DMS114 treated with DMSO at 0.1 percent for 48 hours (cell line): ENCODE measurements around the gene ACTN2.
"Not testable (repeated sequence)": the region's sequence is repeated elsewhere in the genome, so short reads cannot be mapped to it uniquely, and the experiment has no call there.

Source experiments
- DNase-seq: peaks from one replicate; lab custom pipeline; 2025; ENCODE audit not compliant: unreplicated experiment; lab: John Stamatoyannopoulos, UW

ACTN2 gene

DNA sequence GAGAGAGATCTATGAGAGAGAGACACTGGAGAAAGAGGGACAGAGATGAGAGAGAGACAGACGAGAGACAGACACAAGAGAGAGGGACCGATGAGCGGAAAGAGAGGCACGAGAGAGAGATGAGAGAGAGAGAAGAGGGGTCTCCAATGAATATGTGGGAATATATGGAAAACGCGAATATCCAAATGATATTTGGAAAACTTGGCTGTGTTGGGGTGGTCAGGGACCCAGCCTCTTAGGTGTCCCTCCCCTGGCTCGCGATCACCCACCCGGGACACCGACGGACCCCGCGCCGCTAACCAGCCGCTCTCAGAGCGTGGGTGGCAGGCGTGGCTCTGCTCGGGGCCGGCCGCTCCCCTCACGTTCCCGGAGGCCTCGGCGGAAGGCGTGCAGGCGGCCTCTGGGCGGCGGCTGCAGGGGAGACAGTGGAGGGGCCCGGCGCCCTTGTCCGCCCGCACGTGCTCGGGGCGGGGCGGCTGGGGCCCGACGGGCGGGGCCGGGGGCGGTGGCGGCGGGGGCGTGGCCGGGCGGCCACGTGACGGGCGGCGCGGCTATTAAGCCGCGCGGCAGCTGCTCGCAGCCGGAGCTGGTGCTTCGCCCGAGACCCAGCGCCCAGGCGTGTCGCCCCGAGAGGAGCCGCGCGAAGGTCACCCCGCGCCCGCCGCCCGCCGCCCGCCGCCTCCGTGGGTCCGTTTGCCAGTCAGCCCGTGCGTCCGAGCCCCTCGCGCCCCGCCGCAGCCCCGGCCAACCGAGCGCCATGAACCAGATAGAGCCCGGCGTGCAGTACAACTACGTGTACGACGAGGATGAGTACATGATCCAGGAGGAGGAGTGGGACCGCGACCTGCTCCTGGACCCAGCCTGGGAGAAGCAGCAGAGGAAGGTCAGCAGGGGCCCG lies at the start of gene ACTN2:
Gene ACTN2 (plus strand): TSS at position 583 of the 898 bp plus-strand sequence. CDS start 175 bp downstream, at position 758.
- DNase-seq: no peak

DNA sequence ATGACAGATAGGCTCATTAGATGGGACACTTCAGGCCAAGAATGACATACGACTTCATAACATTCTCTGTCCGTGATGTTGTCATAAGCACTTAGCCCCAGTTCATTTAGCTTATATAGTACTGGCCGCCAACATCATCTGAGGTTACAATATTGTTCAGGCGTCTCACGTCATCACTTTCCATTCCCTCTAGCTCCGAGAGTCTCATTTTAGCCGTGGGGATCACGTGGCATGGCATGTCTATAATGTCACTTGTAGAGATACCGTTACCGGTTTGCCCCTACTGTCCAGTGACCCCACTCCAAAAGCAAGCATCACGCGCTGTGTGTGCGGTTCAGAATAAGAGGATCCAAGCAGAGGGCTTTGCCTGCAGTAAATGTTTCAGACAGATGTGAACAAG lies 47.4 kb upstream of the ACTN2 start:
- no peak for DNase-seq

DNA sequence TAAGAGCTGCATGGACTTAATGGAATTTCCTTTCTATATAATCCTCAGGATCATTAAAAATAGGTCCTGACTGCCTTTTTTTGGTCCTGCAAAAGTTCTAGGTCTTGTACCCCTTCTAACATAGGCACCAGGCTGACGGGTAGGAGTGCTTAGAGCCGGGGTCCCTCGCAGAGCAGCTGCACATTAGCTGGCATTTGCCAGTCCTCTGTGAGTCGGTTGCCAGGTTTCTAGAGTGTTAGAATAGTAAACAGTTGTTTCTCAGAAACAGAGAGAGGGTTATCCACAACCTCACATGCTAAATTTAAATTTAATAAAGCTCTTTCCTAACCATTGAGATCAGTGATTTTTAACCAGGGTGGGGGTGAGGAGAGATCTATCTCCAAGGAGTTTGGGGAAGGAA lies 46.6 kb upstream of the ACTN2 start:
- no peak for DNase-seq

DNA sequence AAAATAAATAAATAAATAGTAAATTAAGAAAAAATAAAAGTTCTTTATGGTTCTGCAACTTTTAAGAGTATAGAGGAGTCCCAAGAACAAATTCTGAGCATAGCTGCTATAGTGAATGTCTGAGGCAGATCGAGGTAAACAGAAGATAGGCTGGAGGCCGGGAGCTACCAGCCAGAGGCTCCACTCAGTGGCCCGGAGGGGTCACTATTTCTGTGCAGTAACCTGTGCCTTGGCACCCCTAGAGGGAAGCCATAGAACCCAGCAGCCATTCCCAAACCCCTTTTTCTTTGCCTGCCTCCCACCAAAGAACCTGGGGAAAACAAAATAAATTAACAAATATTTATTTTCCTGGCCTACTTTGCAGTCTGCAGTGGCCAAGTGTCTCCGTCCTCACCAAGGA lies 43.5 kb upstream of the ACTN2 start:
- no peak for DNase-seq

DNA sequence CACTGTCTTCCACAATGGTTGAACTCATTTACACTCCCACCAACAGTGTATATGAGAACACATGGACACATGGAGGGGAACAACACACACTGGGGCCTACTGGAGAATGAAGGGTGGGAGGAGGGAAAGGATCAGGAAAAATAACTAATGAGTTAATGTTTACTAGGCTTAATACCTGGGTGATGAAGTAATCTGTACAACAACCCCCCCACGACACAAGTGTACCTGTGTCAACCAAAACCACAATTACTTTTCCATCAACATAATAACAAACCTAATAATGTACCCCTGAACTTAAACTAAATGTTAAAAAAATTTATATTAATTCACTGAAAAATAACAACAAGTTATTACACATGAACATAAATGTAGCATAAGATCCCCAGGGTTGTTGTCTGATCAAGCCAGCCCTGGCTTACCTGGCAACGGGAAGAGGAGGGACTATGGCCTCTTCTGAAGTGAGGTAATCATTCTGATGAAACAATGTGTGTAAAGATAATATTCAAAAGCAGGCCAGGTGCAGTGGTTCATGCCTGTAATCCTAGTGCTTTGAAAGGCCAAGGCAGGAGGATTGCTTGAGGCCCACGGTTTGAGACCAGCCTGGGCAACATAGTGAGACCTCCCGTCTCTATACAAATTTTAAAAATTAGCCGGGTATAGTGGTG lies 41.2 kb upstream of the ACTN2 start:
- no peak for DNase-seq

DNA sequence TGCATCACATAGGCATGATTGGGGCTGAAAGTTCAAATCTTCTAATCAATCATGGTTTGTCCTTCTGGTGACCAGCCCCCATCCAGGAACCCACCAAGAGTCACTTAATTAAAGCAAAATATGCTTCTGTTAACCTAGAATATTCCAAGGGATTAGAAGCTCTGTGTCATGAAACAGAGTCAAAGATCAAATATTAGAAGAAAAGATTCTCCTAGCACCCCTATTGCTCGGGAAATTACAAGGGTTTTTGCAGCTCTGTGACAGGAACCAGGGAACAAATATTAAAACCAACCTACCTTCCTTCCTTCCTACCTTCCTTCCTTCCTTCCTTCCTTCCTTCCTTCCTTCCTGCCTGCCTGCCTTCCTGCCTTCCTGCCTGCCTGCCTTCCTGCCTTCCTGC lies 31.8 kb upstream of the ACTN2 start:
- no peak for DNase-seq

DNA sequence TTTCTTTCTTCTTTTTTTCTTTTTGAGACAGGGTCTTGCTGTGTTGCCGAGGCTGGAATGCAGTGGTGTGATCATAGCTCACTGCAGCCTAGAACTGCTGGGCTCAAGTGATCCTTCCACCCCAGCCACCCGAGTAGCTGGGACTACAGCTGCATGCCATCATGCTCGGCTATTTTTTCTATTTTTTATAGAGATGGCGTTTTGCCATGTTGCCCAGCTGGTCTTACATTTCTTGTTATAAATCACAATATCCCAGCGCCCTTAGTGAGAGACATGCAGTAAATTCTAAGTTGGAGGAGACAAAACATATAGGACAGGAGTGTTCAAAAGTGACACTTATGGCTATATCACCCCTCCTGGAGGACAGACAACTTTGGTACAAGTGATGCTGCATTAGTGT lies 31.3 kb upstream of the ACTN2 start:
- no peak for DNase-seq

DNA sequence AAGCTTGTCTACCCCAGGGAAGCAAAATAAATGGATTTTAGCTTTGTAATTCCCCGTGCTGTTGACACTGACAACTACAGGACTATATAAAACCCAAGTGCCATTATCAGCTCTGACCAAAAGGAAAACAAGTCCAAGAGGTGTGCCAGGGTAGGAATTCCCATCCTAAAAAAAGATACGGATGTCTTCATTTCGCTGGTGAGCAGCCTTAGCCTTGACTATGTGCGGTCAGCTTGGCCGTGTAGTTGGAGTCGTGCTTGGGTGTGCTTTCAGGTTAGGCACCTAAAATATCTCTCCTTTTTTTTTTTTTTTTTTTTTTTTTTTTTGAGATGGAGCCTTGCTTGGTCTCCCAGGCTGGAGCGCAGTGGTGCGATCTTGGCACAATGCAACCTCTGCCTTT lies 28.9 kb upstream of the ACTN2 start:
- DNase-seq: no peak

DNA sequence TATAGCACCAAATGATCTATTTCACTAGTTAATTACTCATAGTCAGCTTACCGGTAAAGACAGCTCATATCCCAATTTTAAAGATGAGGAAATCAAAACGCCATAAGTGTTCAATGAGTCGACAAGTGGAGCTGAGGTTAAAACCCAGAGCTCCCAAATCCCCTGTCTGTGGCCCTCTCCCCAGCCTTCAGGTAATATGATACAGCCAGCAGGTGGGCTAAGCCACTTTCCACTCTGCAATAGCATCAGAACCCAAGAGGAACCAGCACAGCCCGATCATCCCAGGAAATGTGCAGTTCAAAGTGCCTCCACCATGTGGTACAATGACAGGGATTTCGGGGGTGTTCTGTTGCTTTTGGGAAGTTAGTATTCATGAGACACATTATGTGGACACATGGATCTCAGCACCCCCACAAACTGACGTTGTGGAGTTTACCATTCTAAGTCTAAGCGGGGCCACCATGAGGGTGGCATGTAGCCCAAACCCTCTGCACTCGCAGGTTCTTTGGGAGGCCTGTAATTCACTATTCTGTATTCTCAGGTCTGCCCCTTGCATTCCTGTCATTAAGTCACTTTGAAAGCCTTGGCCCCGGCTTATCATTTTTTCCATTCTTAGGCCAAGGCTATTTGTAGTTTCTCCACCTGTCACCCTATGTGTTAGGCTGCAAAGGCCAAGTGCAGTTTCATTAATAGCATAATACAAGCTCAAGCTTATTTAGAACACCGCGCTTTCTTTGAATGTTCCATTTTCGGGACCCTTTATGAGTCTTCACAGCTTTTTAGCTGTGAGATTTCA lies 26.3 kb upstream of the ACTN2 start:
- no peak for DNase-seq

DNA sequence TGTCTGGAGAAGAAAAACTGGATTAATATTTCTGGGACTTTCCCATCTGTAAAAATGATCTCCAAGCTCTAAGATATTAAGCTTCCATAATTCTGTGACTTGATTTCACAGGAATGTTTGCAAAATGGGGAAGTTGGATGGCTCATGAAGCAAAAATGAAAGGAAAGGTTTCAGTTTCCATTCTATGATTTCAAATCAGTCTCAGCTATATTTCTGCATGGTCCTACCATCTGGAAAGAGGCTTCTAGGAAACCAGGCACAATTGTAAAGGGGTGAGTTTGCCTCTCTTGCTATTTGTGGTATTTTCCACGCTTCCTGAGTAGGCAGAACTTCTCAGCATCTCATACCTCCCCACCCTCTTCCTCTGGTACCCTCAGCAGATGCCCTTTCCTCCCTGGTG lies 22.4 kb upstream of the ACTN2 start:
- no peak for DNase-seq

DNA sequence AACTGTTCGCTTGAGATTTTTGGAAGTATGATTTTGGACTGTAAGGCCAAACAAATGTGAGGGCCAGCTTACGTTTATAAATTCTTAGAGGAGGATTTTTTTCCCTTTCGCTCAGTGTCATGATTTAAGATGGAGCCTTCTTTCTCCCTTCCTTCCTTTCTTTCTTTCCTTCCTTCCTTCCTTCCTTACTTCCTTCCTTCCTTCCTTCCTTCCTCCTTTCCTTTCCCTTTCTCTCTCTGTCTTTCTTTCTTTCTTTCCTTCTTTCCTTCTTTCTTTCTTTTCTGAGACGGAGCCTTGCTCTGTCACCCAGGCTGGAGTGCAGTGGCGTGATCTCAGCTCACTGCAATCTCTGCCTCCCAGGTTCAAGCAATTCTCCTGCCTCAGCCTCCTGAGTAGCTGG lies 17.4 kb upstream of the ACTN2 start:
- DNase-seq: not testable (repeated sequence)

DNA sequence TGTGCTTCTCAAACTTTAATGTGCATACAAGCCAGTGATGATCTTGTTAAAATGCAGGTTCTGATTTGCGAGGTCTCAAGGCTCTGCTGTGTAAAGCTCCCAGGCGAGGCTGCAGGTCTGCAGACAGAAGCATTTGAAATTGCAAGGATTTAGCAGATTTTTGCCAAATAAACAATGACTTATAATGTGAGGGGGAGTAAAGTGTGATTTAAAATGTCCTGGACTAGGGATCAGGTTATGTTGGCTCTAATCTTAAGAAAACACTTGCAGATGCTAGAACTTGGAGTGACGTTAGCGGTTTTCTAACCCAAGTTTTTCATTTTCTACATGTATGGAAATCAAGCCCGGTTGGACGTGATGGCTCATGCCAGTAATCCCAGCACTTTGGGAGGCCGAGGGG lies 16.2 kb upstream of the ACTN2 start:
- DNase-seq: no peak

DNA sequence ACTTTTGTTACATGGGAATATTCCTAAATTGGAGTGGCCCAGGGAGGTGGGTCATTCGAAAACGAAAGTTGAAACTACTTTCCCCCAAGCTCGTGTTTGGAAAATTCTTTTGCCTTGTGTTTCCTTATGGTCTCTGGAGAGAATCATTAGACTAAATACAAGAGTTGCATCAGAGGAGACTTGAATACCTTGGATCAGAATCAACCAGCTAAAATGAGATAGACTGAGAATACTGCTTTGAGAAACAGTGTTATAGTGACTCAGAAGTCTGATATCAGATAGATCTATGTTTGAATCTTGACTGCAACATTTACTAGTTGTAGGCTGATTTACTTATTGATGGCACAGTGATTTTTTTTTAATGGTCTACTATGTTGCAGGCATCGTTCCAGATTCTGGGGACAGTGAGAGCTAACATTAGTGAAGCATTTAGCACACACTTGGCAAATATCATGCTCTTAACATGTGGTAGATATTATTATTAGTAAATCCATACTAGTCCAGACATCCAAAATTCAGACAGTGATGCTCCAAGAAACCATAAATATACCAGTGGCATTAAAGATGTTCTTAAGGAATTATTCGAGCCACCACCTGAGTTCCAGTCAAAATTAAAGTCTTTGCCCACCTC lies 12.9 kb upstream of the ACTN2 start:
- no peak for DNase-seq

DNA sequence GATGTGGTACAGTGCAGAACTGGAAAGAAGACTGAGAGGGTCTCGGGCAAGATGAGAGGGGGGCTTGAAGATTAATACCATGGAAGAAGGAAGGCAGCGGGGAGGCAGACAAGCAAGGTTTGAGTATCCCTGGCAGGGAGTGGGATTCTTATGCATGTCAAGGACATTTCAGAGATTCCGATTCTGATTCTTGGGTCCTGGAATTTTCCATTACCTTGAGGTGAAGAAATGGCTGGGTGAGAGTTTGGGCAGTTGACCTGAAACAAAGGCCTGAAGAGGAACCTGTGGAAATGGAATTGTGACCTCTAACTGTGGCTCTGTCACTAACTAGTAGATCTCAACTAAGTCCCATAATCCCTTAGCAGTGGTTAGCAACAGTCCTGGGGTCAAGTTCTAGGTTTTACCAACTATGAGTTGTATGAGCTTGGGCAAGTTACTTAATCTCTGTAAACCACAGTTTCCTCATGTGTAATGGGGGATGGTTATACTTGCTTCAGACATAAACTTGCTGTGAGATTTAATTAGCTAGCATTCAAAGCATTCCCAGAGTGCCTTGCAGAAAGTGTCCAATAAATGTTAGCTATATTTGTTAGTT lies 8.6 kb upstream of the ACTN2 start:
- DNase-seq: no peak

DNA sequence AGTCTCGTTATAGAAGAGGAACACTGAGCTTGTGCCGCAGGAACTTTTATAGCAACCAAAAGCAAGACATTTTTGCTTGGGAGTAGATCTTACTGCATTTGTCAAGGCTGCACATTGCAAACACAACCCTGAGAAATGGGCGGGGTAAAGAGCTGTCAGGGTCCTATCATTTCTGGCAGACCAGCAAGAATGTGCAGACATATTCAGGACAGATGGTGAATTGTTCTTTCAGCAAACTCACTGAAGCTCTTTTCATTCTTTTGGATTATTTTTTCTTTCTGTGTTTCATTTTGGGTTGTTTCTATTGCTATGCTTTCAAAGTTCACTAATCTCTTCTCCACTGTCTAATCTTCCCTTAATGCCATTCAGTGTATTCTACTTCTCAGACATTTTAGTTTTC lies 5.1 kb upstream of the ACTN2 start:
- DNase-seq: no peak

DNA sequence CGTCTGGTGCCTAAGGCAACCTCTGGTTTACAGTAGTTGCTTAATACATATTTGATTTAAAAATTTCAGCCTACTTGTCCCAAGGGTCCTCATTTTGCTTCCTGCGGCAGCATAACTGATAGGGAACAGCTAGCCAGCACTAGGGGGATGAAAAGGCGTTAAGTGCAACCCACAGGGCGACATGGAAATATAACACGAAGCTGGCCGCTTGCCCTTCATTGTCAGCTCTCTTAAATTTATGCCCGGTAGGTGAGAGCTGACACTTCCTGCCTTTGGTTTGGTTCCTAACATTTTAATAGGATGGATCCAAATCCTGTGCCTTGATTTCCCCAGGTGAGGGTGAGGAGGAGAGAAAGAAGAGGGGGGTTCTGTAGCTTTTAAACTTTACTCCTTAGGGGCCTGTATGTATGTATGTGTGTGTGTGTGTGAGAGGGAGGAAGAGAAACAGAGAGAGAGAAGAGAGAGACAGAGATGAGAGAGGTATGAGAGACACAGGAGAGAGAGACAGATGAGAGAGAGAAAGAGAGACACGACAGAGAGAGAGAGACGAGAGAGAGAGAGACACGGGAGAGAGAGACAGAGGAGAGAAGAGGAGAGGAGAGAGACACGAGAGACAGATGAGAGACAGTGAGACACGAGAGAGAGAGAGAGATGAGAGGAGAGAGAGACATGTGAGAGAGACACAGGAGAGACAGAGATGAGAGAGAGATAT lies 938 bp upstream of the ACTN2 start:
- no peak for DNase-seq

DNA sequence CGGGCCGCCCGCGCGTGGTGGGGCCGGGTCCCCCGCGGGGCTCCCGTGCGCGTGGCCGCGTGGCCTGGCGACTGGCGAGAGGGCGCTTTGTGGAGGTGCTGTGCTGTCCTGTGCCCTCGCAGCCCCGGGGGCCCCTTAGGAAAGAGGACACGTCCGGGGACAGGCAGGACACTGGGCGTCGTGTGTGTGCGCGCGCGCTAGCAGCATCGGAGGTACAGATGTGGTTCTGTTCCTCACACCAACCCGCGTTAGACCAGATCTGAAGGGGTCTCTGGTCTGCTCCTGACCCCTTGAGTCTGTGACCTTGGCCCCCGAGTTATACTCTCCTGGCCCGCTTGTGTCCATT lies 489 bp downstream of the ACTN2 start:
- no peak for DNase-seq

DNA sequence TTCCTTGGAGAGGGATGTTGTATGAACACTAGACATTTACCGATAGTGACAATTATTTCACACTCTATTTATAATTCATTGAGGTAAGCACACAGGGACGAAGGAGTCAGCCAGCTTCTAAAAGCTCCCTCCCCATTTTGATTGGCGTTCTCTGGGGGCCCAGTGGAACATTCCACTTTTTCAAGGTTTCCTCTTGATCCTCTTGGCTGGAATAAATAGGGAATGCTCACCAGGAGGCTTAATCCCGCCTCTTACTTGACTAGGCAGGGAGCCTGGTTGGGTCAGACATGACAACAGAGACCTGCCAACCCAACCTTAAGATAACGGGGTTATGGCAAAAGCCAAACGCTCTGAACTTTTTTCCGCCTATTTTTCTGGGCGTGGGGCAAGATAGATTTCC lies 974 bp downstream of the ACTN2 start:
- no peak for DNase-seq

DNA sequence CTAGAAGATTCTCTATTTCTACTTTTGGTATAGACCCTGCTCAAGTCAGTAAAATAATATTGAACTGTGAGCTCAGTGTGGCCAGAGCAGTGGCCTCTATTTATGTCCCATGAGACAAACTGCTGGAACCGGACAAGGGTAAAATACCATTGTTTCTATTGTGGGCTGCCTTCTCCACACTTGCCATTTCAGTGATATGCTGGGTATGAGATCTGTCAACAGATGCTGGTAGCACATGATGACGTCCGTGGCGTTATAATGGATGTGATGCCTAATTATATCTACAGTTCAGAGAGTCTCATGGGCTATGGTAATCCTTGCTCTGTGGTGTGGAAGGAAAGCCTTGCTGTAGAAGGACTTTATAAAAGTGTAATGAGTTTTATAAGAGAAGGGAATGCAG lies 2.4 kb downstream of the ACTN2 start:
- DNase-seq: no peak
